Mammary epithelial cell (primary cell): ENCODE results near the gene SRGAP1.

ENCODE experiments used
- EZH2 ChIP-seq: IDR thresholded peaks from 2 replicates; pipeline ENCODE4 v1.6.1; 2012; ENCODE audit warnings: low read length, inconsistent platforms, borderline replicate concordance
- TF ChIP-seq, protein P1 (sequence below), 2 donors: IDR thresholded peaks in 1 of 2; conservative IDR thresholded peaks in 1 of 2; 2 replicates each; pipeline ENCODE4 v1.5.1; 2011 to 2012; ENCODE audit warnings: inconsistent platforms in 2 of 2, low read length in 2 of 2, mild to moderate bottlenecking in 2 of 2, control low read depth in 1 of 2, low read depth in 1 of 2; ENCODE audit not compliant: insufficient read depth in 1 of 2; ENCODE audit errors: extremely low read depth in 1 of 2

DNA sequence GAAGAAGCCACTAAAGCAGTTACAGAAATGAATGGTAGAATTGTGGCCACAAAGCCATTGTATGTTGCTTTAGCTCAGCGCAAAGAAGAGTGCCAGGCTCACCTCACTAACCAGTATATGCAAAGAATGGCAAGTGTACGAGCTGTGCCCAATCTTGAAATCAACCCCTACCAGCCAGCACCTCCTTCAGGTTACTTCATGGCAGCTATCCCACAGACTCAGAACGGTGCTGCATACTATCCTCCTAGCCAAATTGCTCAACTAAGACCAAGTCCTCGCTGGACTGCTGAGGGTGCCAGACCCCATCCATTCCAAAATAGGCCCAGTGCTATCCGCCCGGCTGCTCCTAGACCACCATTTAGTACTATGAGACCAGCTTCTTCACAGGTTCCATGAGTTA, 21.5 kb upstream of the SRGAP1 start:
- TF ChIP-seq, protein P1, sequence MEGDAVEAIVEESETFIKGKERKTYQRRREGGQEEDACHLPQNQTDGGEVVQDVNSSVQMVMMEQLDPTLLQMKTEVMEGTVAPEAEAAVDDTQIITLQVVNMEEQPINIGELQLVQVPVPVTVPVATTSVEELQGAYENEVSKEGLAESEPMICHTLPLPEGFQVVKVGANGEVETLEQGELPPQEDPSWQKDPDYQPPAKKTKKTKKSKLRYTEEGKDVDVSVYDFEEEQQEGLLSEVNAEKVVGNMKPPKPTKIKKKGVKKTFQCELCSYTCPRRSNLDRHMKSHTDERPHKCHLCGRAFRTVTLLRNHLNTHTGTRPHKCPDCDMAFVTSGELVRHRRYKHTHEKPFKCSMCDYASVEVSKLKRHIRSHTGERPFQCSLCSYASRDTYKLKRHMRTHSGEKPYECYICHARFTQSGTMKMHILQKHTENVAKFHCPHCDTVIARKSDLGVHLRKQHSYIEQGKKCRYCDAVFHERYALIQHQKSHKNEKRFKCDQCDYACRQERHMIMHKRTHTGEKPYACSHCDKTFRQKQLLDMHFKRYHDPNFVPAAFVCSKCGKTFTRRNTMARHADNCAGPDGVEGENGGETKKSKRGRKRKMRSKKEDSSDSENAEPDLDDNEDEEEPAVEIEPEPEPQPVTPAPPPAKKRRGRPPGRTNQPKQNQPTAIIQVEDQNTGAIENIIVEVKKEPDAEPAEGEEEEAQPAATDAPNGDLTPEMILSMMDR (conservative IDR thresholded peaks at IDR 0.05 in 1 of 2, IDR thresholded peaks at IDR 0.05 in 1 of 2; ENCODE audit: extremely low read depth in 1 of 2, insufficient read depth in 1 of 2, low read depth in 1 of 2, low read length in 2 of 2), result no peak
- no peak for TF ChIP-seq EZH2
